H1 (cell line): ENCODE results near the gene TTC21A. TPM values are rescaled to one million over a fixed set of nuclear protein-coding genes. Genes with fewer than 3 reads are reported as not detected.

Experiments used
- CTCF ChIA-PET: fragments of 300-600 bp; sonication (Branson Sonifier 250); formaldehyde crosslinking; loops from one replicate; lab custom pipeline; 2021; ENCODE audit not compliant: partially characterized antibody; lab: Charles Lee
- POLR2A ChIA-PET: fragments of 300-600 bp; sonication (Branson Sonifier 250); formaldehyde crosslinking; loops from one replicate; lab custom pipeline; 2021; ENCODE audit warnings: inconsistent platforms; ENCODE audit not compliant: partially characterized antibody; lab: Charles Lee
- DNase-seq, 2 experiments: peaks; one replicate each; pipeline versions ENCODE4 v3.0.0 to v3.0.0-alpha.2; 2010 to 2022; ENCODE audit warnings: low spot score in 2 of 2, low read depth in 1 of 2, mixed read lengths in 1 of 2
- FAIRE-seq: peaks from 2 replicates; lab custom pipeline; 2011; peaks lifted over from hg19 to GRCh38; lab: Jason Lieb, UNC
- H2AFZ ChIP-seq: 2 replicates; pipeline ENCODE4 v1.8.1; 2012; ENCODE audit warnings: low read length, inconsistent platforms
- H2AK5ac ChIP-seq: 2 replicates; pipeline ENCODE4 v1.6.1; 2013; ENCODE audit warnings: low read depth, low read length
- H2BK120ac ChIP-seq: replicated peaks from 2 replicates; pipeline ENCODE3; 2013; ENCODE audit warnings: low read depth, low read length, inconsistent platforms
- H2BK12ac ChIP-seq: 2 replicates; pipeline ENCODE4 v1.6.1; 2013; ENCODE audit warnings: low read depth, low read length
- H2BK15ac ChIP-seq: 2 replicates; pipeline ENCODE4 v1.6.1; 2013; ENCODE audit warnings: low read length
- H2BK20ac ChIP-seq: 2 replicates; pipeline ENCODE4 v1.6.1; 2013; ENCODE audit warnings: low read length
- H2BK5ac ChIP-seq: 2 replicates; pipeline ENCODE4 v1.6.1; 2013; ENCODE audit warnings: low read depth, low read length
- H3K14ac ChIP-seq: 2 replicates; pipeline ENCODE4 v1.6.1; 2013; ENCODE audit warnings: inconsistent platforms; ENCODE audit not compliant: insufficient read length
- H3K18ac ChIP-seq: 2 replicates; pipeline ENCODE4 v1.6.1; 2013; ENCODE audit warnings: low read length; ENCODE audit errors: extremely low read depth
- H3K23ac ChIP-seq: 2 replicates; pipeline ENCODE4 v1.6.1; 2013; ENCODE audit warnings: inconsistent platforms; ENCODE audit not compliant: insufficient read length
- H3K23me2 ChIP-seq: 2 replicates; pipeline ENCODE4 v1.6.1; 2013; ENCODE audit warnings: low read depth, low read length
- H3K27ac ChIP-seq: 2 replicates; pipeline ENCODE4 v1.6.1; 2011; ENCODE audit warnings: low read depth, low read length, inconsistent platforms
- H3K27me3 ChIP-seq, 4 experiments: replicated peaks in 1 of 4; 1 replicate in 1 of 4; 2 replicates in 3 of 4; pipeline versions ENCODE4 v1.6.1 to v1.8.1; 2011 to 2013; ENCODE audit warnings: low read length in 3 of 4, mild to moderate bottlenecking in 3 of 4, inconsistent platforms in 2 of 4, mixed read lengths in 2 of 4, moderate library complexity in 1 of 4; ENCODE audit not compliant: control insufficient read depth in 3 of 4, insufficient read depth in 3 of 4; ENCODE audit errors: extremely low read depth in 1 of 4
- H3K36me3 ChIP-seq, 4 experiments: 2 replicates each; pipeline versions ENCODE4 v1.6.1 to v1.8.1; 2011 to 2013; ENCODE audit warnings: mild to moderate bottlenecking in 4 of 4, low read length in 3 of 4, moderate library complexity in 2 of 4, control low read depth in 1 of 4, inconsistent platforms in 1 of 4; ENCODE audit not compliant: insufficient read depth in 4 of 4, control insufficient read depth in 2 of 4
- H3K4ac ChIP-seq: replicated peaks from 2 replicates; pipeline ENCODE3; 2013; ENCODE audit warnings: low read length, low read depth, mixed read lengths, inconsistent platforms; ENCODE audit not compliant: insufficient read length
- H3K4me1 ChIP-seq, 4 experiments: replicated peaks in 1 of 4; 1 replicate in 1 of 4; 2 replicates in 3 of 4; pipeline versions ENCODE4 v1.6.1 to v1.8.1; 2011 to 2013; ENCODE audit warnings: low read length in 3 of 4, inconsistent platforms in 2 of 4, mixed read lengths in 1 of 4; ENCODE audit not compliant: insufficient read depth in 4 of 4, control insufficient read depth in 3 of 4
- H3K4me2 ChIP-seq, 2 experiments: 2 replicates each; pipeline versions ENCODE4 v1.6.1 to v1.8.1; 2011 to 2013; ENCODE audit warnings: low read depth in 2 of 2, low read length in 2 of 2, control low read depth in 1 of 2, inconsistent platforms in 1 of 2, mild to moderate bottlenecking in 1 of 2; ENCODE audit not compliant: insufficient read depth in 1 of 2
- H3K4me3 ChIP-seq, 4 experiments: fragments of 200-600, 300-600 bp in 1 of 4; sonication (generic), shearing (Covaris generic), sonication (Bioruptor Twin) in 1 of 4; 2 replicates each; pipeline versions ENCODE4 v1.5.1 to v1.8.1; 2011 to 2016; ENCODE audit warnings: low read length in 4 of 4, low read depth in 3 of 4, control low read depth in 2 of 4, inconsistent platforms in 2 of 4, mild to moderate bottlenecking in 2 of 4, mixed read lengths in 1 of 4, moderate library complexity in 1 of 4; ENCODE audit not compliant: insufficient read depth in 2 of 4; ENCODE audit errors: extremely low read depth in 1 of 4
- H3K56ac ChIP-seq: replicated peaks from 2 replicates; pipeline ENCODE3; 2013; ENCODE audit warnings: low read depth, mild to moderate bottlenecking, mixed read lengths, low read length, inconsistent platforms; ENCODE audit not compliant: insufficient read length
- H3K79me1 ChIP-seq: 2 replicates; pipeline ENCODE4 v1.6.1; 2013; ENCODE audit warnings: low read depth, low read length, control low read depth
- H3K79me2 ChIP-seq, 2 experiments: 2 replicates each; pipeline versions ENCODE4 v1.6.1 to v1.8.1; 2012 to 2013; ENCODE audit warnings: low read length in 2 of 2, mild to moderate bottlenecking in 2 of 2, inconsistent platforms in 1 of 2; ENCODE audit not compliant: insufficient read depth in 2 of 2, control insufficient read depth in 1 of 2
- H3K9ac ChIP-seq, 4 experiments: replicated peaks in 1 of 4; 1 replicate in 1 of 4; 2 replicates in 3 of 4; pipeline versions ENCODE4 v1.6.1 to v1.8.1; 2011 to 2013; ENCODE audit warnings: low read depth in 3 of 4, low read length in 3 of 4, control low read depth in 2 of 4, mild to moderate bottlenecking in 2 of 4, moderate library complexity in 2 of 4, inconsistent platforms in 1 of 4; ENCODE audit errors: extremely low read depth in 1 of 4
- H3K9me3 ChIP-seq, 2 experiments: 2 replicates each; pipeline versions ENCODE4 v1.6.1 to v1.8.1; 2012 to 2013; ENCODE audit warnings: mild to moderate bottlenecking in 2 of 2, moderate library complexity in 2 of 2, control low read depth in 1 of 2, inconsistent platforms in 1 of 2, low read depth in 1 of 2, low read length in 1 of 2, mixed read lengths in 1 of 2; ENCODE audit not compliant: insufficient read depth in 2 of 2
- H4K20me1 ChIP-seq, 2 experiments: replicated peaks in 1 of 2; 2 replicates each; pipeline versions ENCODE3 to v1.8.1; 2011 to 2013; ENCODE audit warnings: inconsistent platforms in 2 of 2, low read length in 2 of 2, mild to moderate bottlenecking in 1 of 2; ENCODE audit not compliant: insufficient read depth in 2 of 2, control insufficient read depth in 1 of 2
- H4K5ac ChIP-seq: 2 replicates; pipeline ENCODE4 v1.6.1; 2013; ENCODE audit warnings: low read length, low read depth, mixed read lengths, inconsistent platforms; ENCODE audit not compliant: insufficient read length
- H4K8ac ChIP-seq: 2 replicates; pipeline ENCODE4 v1.8.0; 2013; ENCODE audit warnings: mild to moderate bottlenecking, moderate library complexity, low read length, inconsistent platforms; ENCODE audit not compliant: insufficient read depth; ENCODE audit errors: extremely low read depth
- H4K91ac ChIP-seq: replicated peaks from 2 replicates; pipeline ENCODE3; 2013; ENCODE audit warnings: low read length, mixed read lengths, inconsistent platforms; ENCODE audit not compliant: insufficient read length
- BCL11A ChIP-seq, 2 experiments: IDR thresholded peaks; one replicate each; pipeline ENCODE4 v1.6.1; 2011; ENCODE audit warnings: low read depth in 2 of 2, low read length in 2 of 2, mild to moderate bottlenecking in 2 of 2
- SP4 ChIP-seq: IDR thresholded peaks from 2 replicates; pipeline ENCODE4 v1.6.1; 2012; ENCODE audit warnings: low read length, inconsistent platforms
- WGBS, 2 experiments: shearing (Covaris generic) in 1 of 2; methylation state at CpG; one replicate each; pipeline versions ENCODE4 v1.1.6 to v1.1.7; 2013 to 2015; ENCODE audit warnings: low lambda C conversion rate in 2 of 2, mixed read lengths in 2 of 2, inconsistent platforms in 1 of 2, low coverage in 1 of 2, missing lambda C conversion rate in 1 of 2; ENCODE audit not compliant: insufficient replicate concordance in 2 of 2, insufficient coverage in 1 of 2, insufficient read length in 1 of 2; ENCODE audit errors: extremely low coverage in 1 of 2, missing lambda C conversion rate in 1 of 2; 5-methylcytosine and 5-hydroxymethylcytosine counted together
- polyA plus RNA-seq, 7 experiments: library from polyadenylated mRNA; depleted of rRNA in 3 of 7; stranded (reverse) in 5 of 7; unstranded in 2 of 7; fragments of >200 nt in 5 of 7; fragments of 200-250 nt in 2 of 7; gene quantifications; 1 replicate in 5 of 7; 2 replicates in 1 of 7; 4 replicates in 1 of 7; pipeline versions ENCODE4 v1.2.1 to v1.2.3, GENCODE V29; 2011 to 2013; ENCODE audit warnings: missing spikeins in 2 of 7, mixed read lengths in 2 of 7
- total RNA-seq: library from RNA; stranded (reverse); fragmentation: NEBNext Ultra II Directional; extraction: Animal tissue kit (Norgen Biotek cat#: 25700); gene quantifications from 2 replicates; pipeline ENCODE4 v1.2.1, GENCODE V29; 2021

TTC21A gene
- total and polyA plus RNA-seq, 2 of the 8 experiments (the other 6 are each of a cell fraction or from before 2014, with no cell fraction given), result 2.3 to 2.8 TPM

GRCh38 chr3:39121621-39122020 is 14.1 kb downstream of the TTC21A start:
- Histone ChIP-seq H2BK20ac (no peak overlapping the region), H2AK5ac (no peak overlapping the region), H3K27me3 (no peaks in the 10 kb centered on the region; a peak in 1 of 7 replicates), H3K79me1 (no peaks in the 10 kb centered on the region), H2BK12ac (no peak overlapping the region), H3K23ac (no peak overlapping the region), H3K36me3 (no peaks in the 10 kb centered on the region), H2AFZ (no peak overlapping the region), H3K4me2 (no peak overlapping the region), H2BK15ac (no peak overlapping the region), H3K4me1 (no peaks in the 10 kb centered on the region), H3K56ac (no peak overlapping the region), H4K8ac (no peak overlapping the region), H3K14ac (no peak overlapping the region), H3K79me2 (no peaks in the 10 kb centered on the region), H3K18ac (no peak overlapping the region), H3K23me2 (no peaks in the 10 kb centered on the region; the same call in 1 of the 2 replicates), H3K4me3 (no peak overlapping the region), H4K91ac (no peak overlapping the region), H3K9me3 (no peaks in the 10 kb centered on the region), H3K4ac (no peak overlapping the region), H4K20me1 (no peaks in the 10 kb centered on the region), H4K5ac (no peak overlapping the region), H2BK120ac (no peak overlapping the region), H2BK5ac (no peak overlapping the region), H3K27ac (no peak overlapping the region), H3K9ac (no peak overlapping the region)
- DNase-seq (no peak), FAIRE-seq (no peak)
- POLR2A ChIA-PET, result interaction anchor here (0.8 kb wide), 1 partner anchor 26 kb away, joined by 3 read pairs; no protein-coding TSS in a partner anchor
- CTCF ChIA-PET, result interaction anchor here (1.0 to 20.0 kb wide), 5 partner anchors 10 to 170 kb away, joined by 3 to 496 read pairs (median 5); no protein-coding TSS in a partner anchor
- WGBS, 2 experiments, result 93% methylated on average over 2 of the region's 2 CpGs; no CpG with 5 or more reads in 1 of the 2 experiments
- TF ChIP-seq SP4 (no peak), BCL11A (IDR thresholded peaks at IDR 0.05; ENCODE audit: low read depth in 2 of 2, low read length in 2 of 2) (no peak)
